Glutamatergic neuron (in vitro differentiated cells): ENCODE results near the gene PAIP1. TPM values are rescaled to one million over a fixed set of nuclear protein-coding genes. Genes with fewer than 3 reads are reported as not detected.

Experiments used
- DNase-seq: peaks from one replicate; pipeline ENCODE4 v3.0.0; 2022
- H3K27ac Mint-ChIP-seq: one replicate; pipeline ENCODE4 v1.8.0; 2020; ENCODE audit warnings: mild to moderate bottlenecking, mixed read lengths, inconsistent platforms; ENCODE audit not compliant: unreplicated experiment
- H3K27me3 Mint-ChIP-seq: one replicate; pipeline ENCODE4 v1.8.0; 2020; ENCODE audit warnings: mild to moderate bottlenecking, moderate library complexity, mixed read lengths, inconsistent platforms; ENCODE audit not compliant: unreplicated experiment
- H3K36me3 Mint-ChIP-seq: one replicate; pipeline ENCODE4 v1.8.0; 2020; ENCODE audit warnings: mild to moderate bottlenecking, mixed read lengths, inconsistent platforms; ENCODE audit not compliant: unreplicated experiment
- H3K4me1 Mint-ChIP-seq: one replicate; pipeline ENCODE4 v1.8.0; 2020; ENCODE audit warnings: mild to moderate bottlenecking, low read depth, mixed read lengths, inconsistent platforms; ENCODE audit not compliant: unreplicated experiment
- H3K4me3 Mint-ChIP-seq: one replicate; pipeline ENCODE4 v1.8.0; 2020; ENCODE audit warnings: mild to moderate bottlenecking, mixed read lengths, inconsistent platforms; ENCODE audit not compliant: unreplicated experiment
- H3K9me3 Mint-ChIP-seq: one replicate; pipeline ENCODE4 v1.8.0; 2020; ENCODE audit warnings: mild to moderate bottlenecking, moderate library complexity, mixed read lengths, inconsistent platforms; ENCODE audit not compliant: unreplicated experiment
- total RNA-seq: library from RNA; stranded (reverse); fragmentation: NEBNext Ultra II Directional; extraction: Animal tissue kit (Norgen Biotek cat#: 25700); gene quantifications from one replicate; pipeline ENCODE4 v1.2.1, GENCODE V29; 2021; ENCODE audit not compliant: unreplicated experiment
- TF ChIP-seq, protein P1 (sequence below): fragments of 200-600 bp; sonication (generic); IDR thresholded peaks from one replicate; pipeline ENCODE4 v1.5.0; 2021; ENCODE audit not compliant: partially characterized antibody, unreplicated experiment

The PAIP1 gene
- total RNA-seq, 1 donor from 2014 or later: 127 TPM

DNA sequence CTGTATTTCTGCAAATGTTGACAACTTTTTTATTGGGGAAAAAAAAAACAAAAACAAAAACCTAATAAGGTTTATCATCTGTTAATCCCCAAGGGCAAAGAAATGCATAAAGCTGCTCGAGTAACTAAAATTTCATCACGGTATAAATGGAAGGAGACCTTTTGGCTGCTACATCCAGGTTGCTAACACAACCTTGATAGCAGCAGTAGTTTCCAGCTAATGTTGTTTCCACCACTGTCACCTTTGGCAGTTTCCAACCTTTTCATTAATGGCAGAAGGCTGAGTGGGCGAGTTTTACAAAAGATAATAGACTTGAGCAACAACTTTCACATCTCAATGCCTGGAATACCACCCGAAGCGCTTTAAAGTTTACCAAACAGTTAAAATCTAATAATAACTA, 8.5 kb downstream of the PAIP1 start:
- H3K9me3 Mint-ChIP-seq: no peaks in the 10 kb centered on the region
- H3K27ac Mint-ChIP-seq: no peak overlapping the region
- H3K27me3 Mint-ChIP-seq: peaks cover 2% of the 10 kb centered on the region
- TF ChIP-seq, protein P1, sequence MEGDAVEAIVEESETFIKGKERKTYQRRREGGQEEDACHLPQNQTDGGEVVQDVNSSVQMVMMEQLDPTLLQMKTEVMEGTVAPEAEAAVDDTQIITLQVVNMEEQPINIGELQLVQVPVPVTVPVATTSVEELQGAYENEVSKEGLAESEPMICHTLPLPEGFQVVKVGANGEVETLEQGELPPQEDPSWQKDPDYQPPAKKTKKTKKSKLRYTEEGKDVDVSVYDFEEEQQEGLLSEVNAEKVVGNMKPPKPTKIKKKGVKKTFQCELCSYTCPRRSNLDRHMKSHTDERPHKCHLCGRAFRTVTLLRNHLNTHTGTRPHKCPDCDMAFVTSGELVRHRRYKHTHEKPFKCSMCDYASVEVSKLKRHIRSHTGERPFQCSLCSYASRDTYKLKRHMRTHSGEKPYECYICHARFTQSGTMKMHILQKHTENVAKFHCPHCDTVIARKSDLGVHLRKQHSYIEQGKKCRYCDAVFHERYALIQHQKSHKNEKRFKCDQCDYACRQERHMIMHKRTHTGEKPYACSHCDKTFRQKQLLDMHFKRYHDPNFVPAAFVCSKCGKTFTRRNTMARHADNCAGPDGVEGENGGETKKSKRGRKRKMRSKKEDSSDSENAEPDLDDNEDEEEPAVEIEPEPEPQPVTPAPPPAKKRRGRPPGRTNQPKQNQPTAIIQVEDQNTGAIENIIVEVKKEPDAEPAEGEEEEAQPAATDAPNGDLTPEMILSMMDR: no peak
- no peak for DNase-seq
- H3K4me1 Mint-ChIP-seq: peaks cover 5% of the 10 kb centered on the region
- no peak overlapping the region for H3K4me3 Mint-ChIP-seq
- H3K36me3 Mint-ChIP-seq: peaks cover 4% of the 10 kb centered on the region

DNA sequence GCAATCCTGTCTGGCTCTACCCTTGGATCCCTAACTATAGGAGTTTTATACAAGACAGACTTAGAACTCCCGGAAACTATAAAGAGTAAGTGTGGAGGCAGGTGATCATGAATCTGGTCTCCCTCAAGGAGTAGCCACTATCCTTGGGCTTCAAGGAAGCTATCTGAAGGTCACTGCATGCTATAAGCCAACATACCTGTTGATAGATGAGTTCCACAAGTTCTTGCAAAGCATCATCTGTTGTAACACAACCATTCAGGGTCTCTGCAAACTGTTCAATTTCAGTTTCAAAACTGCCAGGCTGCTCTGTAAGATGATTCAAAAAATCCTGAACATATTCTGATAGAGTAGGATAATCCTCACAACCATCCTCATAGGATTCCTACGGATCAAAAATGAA, 9.3 kb downstream of the PAIP1 start:
- peaks cover 5% of the 10 kb centered on the region for H3K4me1 Mint-ChIP-seq
- H3K27me3 Mint-ChIP-seq: peaks cover 2% of the 10 kb centered on the region
- TF ChIP-seq, protein P1: no peak
- no peak overlapping the region for H3K27ac Mint-ChIP-seq
- H3K9me3 Mint-ChIP-seq: no peaks in the 10 kb centered on the region
- no peak for DNase-seq
- H3K36me3 Mint-ChIP-seq: peaks cover 4% of the 10 kb centered on the region
- no peak overlapping the region for H3K4me3 Mint-ChIP-seq

DNA sequence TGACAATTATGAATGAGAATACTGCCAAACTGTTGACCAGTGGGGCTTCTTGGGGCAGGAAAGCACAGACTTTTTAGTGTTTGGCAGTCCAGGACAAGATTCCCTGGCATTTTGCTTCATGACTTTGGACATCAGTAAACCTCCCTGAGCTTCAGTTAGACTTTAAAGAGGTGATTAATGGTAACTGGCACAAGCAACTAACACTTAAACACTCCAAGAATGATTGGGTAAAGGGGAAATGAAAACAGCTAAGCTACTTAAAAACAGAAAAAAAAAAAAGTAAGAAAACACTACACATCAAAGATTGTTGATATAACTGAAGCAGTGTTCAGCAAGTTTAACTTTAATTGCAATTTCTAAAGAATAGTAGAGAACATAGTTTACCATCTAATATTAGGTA, 13.4 kb downstream of the PAIP1 start:
- no peak for DNase-seq
- TF ChIP-seq, protein P1: no peak
- Mint-ChIP-seq H3K4me3 (no peak overlapping the region), H3K4me1 (no peaks in the 10 kb centered on the region), H3K27ac (no peak overlapping the region), H3K36me3 (no peaks in the 10 kb centered on the region), H3K27me3 (peaks cover 2% of the 10 kb centered on the region), H3K9me3 (no peaks in the 10 kb centered on the region)

DNA sequence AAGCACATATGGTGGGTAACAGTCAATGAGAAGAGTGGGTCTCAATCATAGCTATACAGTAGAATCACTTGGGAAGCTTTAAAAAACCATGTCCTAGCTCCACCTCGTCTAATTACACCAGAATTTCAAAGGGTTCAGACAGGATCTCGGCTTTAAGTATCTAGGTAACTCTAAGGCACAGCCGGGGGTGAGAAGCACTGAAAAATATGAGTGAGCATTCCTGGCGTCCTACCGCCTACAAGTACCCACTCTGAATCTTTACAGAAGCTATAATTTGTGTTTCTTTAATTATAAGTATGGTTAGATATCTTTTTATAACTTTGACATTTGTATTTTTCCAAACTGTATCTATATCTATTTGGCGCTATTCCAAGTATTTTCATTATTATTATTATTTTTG, 16.1 kb downstream of the PAIP1 start:
- H3K9me3 Mint-ChIP-seq: no peaks in the 10 kb centered on the region
- H3K36me3 Mint-ChIP-seq: no peaks in the 10 kb centered on the region
- TF ChIP-seq, protein P1: no peak
- no peak overlapping the region for H3K4me3 Mint-ChIP-seq
- peaks cover 2% of the 10 kb centered on the region for H3K27me3 Mint-ChIP-seq
- H3K4me1 Mint-ChIP-seq: no peaks in the 10 kb centered on the region
- DNase-seq: no peak
- H3K27ac Mint-ChIP-seq: no peak overlapping the region

DNA sequence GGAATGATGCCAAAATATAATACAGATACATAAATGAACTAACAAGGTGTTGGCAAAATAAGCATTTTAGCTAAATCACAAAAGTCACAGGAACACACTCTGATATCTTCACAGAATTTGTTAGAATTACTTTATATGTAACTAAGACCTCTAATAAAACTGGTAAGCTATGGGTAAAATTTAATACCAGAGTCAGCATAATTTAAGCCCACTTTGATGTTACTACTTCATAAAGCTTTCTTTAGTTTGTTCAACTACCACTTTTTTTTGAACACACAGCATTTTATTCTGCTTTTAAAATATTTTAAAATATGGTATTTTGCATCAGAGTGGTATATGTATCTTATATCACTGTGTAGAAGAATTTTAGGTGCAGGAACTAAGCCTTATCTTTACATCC, 19.9 kb downstream of the PAIP1 start:
- H3K4me3 Mint-ChIP-seq: no peak overlapping the region
- H3K36me3 Mint-ChIP-seq: no peaks in the 10 kb centered on the region
- no peaks in the 10 kb centered on the region for H3K9me3 Mint-ChIP-seq
- DNase-seq: no peak
- no peak overlapping the region for H3K27ac Mint-ChIP-seq
- no peaks in the 10 kb centered on the region for H3K4me1 Mint-ChIP-seq
- TF ChIP-seq, protein P1: no peak
- no peaks in the 10 kb centered on the region for H3K27me3 Mint-ChIP-seq
